ENCODE measurements around the gene DNAJB11.
A peak's percentile ranks its signal among the peaks of the same experiment; 100 is the strongest.

The DNAJB11 gene

GRCh38 chr3:186598108-186598784 is 27.7 kb downstream of the DNAJB11 start:
- DNase-seq = no peak

DNA sequence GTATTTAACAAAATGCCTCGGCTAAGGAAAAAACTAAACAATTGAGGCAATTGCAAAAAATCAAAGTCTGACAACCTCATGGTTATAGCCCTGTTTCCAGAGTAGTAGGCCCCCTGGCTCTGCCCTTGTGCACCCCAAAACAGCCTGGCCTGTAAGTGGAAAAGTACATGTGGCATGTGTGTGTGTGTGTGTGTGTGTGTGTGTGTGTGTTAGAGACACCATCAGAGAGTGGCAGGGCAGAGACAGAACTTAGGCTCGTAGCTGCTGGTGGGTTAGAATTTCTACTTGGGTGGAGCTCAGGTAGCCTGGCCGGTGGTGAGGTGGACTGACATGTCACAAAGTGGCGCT is 28.2 kb downstream of the DNAJB11 start:
- no peak for DNase-seq

DNA sequence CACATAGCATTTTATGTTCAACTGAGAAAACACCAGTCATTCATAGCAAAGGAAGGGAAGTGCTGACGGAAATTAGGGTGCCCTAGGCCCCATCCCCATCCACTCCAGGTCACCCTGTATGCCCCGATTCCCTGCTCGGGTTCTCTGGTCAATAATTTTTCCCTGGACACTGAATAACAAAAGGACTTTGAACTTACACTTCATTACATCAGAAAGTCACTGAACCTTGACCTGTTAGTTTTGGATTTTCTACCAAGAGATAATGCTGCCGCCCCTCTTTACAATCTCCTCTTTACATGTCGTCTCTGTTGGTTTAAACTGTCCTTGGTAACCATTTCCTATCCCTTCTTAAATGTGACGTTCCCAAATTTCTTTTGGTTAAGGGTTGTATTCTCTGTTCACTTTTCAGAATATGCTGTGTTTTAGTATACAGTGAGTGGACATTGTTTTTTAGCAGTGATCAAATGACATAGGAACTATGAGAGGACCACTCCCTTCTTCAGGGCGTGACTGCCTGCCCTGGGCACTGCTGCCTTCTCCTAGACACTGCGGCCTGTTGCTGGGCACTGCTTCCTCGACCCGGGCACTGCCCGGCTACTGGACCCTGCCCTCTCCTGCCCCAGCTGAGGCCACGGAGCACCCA is 28.7 kb downstream of the DNAJB11 start:
- no peak for DNase-seq

GRCh38 chr3:186599785-186600166 is 29.3 kb downstream of the DNAJB11 start:
- DNase-seq = no peak

DNA sequence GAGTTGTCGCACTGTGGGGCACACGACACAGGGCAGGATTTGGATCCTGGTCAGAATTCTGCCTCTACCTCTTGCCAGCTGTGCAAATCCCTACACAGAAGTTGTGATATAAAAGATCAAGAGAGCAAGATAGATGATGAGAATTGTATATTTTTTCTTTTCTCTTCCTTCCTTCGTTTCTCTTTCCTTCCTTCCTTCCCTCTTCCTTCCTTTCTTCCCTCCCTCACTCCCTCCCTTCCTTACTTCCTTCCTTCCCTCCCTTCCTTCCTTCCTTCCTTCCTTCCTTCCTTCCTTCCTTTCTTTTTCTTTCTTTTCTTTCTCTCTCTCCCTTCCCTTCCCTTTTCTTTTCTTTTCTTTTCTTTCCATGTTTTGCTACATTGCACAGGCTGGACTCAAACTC is 30.4 kb downstream of the DNAJB11 start:
- no peak for DNase-seq

- DNase-seq = no peak
Observed at GRCh38 chr3:186603159-186603558, 32.6 kb downstream of the DNAJB11 start.

DNA sequence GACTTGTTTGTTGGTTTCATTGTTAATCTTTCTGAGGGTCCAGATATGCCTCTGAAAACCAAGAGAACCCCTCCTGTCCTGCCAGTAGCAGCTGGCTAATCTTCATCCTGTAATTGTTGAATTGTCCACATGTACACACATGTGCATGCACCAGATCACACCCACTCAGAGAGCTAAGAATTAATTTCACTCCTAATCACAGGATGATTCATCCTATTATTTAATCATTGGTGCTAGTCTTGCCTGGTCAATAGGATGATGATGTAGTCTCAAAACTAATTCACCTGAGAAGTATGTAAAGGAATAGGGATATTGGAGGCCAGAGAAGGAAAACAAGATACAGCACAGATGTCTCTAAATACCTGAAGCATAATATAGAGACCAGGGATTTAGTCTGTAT is 34.6 kb downstream of the DNAJB11 start:
- DNase-seq = no peak

- no peak for DNase-seq
Observed at GRCh38 chr3:186605561-186606545, 35.3 kb downstream of the DNAJB11 start.

DNA sequence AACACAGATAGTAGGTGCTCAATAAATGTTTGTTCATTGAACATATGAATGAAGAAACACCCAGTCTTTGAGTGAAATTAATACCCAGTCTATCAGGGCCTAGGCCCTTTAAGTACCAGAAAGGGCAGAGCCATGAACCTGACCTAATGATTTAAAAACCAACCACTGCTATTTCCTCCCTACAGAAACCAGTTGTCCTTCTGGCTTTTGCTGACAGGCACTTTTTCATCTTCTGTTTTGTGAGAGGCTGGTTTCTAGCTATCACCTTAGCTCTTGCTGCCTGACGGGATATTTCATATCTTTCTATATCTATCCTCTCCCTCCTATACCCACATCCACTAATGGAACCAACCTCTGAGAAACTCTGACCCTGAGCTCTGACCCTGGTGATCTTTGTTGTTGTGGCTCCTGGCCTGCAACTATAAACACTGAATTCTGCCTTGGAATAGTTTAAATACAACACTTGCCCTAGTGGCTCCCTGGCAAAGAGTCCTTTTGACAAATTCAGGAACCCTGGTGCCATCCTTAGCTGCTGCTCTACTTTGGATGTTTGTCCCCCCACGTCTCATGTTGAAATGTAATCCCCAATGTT is 38.2 kb downstream of the DNAJB11 start:
- DNase-seq = no peak

GRCh38 chr3:186609247-186609868 is 38.8 kb downstream of the DNAJB11 start:
- DNase-seq = no peak

DNA sequence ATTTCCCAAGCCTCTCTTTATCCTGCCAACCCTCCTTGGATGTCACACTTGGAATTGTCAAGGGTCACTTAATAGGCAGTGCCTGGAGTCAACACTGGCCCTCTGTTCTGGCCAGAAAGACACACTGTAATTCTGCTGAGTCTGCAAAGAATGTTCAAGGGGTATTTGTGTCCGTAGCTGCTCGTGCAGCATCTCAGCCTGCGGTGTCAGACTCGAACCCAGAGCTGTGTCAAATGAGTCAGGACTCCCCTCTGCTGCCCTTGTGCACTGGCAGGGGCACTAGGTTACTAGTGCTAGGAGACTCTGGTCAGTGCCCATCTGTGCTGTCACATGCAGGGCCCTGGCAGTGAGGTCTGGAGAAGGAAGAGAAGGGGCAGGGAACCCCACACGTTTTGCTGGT is 41.5 kb downstream of the DNAJB11 start:
- no peak for DNase-seq

- DNase-seq = no peak
Observed at GRCh38 chr3:186612721-186613636, 42.5 kb downstream of the DNAJB11 start, which contains the start of gene AHSG. AHSG (plus strand) TSS chr3:186613060; CDS start chr3:186613142, 82 bp downstream.

- no peak for DNase-seq
Observed at GRCh38 chr3:186613637-186614265, 43.2 kb downstream of the DNAJB11 start.

DNA sequence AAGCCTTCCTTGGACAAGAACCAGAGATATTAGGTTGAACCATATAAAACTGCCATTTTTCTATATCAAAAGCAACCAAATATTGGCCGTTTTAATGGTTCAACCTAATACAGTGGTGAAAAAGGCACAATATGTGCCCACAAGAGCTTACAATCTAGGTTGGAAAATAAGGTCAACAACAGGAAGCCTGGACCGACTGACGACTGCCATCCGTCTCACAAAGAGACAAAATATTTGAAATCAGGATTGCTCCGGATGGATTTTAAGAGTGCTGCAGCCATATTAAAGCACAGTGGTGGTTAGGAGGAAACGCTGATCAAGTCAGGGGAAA is 43.7 kb downstream of the DNAJB11 start:
- no peak for DNase-seq

DNA sequence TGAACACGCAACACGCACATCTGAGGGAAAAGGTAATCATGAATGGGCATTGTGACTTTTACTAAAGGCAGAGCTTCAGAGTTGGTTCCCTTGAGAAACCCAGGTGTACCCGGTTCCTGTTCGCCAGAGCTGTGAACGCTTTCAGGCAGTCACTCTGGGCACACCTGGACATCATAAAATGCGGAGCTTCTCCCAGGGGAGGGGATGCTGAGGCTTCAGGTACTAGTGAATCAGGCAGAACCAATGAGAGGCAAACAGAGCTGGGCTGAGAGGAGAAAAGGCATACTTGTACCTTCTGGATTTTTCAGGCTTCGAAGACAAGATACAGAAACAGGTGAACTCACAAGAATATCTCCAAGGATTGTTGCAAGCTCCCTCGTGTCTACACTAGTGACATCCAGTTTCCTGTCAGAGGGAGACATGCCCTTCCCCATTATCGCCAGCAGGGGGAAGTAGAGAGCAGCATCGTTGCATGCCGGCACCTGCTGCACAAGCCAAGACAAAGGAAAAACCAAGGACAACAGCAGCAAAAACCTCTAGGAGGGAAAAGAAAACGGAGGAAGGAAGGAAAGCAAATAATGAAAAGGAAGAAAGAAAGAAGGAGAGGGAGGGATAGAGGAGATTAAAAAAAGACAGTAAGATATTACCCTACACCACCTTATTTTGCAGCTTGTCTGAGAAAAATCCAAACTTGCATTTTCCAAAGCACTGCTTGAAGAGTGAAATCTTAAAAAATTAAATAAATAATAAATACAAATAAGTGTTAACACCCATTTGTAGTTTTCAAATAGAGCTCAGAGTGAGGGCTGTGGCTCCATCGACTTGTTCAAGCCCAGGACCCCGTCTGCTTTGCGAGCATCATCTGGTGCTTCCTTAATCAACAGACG is 44.3 kb downstream of the DNAJB11 start:
- DNase-seq = peak; percentile 74

- DNase-seq = no peak
Observed at GRCh38 chr3:186616299-186616617, 45.7 kb downstream of the DNAJB11 start.

DNA sequence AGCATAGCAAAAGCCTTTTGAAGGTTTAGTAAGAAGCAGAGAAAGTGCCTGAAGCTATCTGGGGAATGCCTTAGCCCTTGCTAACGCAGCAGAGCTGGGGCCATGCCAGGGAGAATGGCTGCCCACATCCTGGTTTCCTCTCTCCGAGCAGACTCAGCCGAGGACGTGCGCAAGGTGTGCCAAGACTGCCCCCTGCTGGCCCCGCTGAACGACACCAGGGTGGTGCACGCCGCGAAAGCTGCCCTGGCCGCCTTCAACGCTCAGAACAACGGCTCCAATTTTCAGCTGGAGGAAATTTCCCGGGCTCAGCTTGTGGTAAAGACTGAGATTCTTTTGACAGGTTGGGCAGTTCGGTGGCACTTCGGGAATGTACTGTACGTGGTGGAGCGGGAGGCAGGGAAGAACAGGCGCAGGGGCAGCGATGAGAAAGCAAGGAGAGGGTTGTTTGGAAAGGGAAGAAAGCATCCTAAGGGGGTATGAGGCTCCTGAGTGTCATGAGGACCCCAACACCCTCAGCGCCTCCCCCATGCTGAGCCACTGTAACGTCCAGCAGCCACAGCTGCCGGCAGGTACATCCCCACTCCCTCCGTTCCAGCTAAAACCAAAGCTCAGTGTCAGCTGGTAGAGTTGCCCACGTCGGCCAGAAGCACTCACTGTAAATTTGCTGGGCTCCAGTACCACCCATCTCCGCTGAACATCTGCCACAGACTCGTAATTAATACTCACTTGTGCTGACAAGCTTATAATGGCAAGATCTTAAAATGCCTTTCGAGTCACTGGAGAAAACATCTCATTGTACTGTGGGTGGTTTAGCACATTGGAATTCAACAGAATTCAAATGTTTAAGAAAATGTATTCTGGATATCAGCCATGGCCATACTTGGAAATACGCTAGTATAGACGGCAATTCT is 46.8 kb downstream of the DNAJB11 start:
- DNase-seq = peak; percentile 83

DNA sequence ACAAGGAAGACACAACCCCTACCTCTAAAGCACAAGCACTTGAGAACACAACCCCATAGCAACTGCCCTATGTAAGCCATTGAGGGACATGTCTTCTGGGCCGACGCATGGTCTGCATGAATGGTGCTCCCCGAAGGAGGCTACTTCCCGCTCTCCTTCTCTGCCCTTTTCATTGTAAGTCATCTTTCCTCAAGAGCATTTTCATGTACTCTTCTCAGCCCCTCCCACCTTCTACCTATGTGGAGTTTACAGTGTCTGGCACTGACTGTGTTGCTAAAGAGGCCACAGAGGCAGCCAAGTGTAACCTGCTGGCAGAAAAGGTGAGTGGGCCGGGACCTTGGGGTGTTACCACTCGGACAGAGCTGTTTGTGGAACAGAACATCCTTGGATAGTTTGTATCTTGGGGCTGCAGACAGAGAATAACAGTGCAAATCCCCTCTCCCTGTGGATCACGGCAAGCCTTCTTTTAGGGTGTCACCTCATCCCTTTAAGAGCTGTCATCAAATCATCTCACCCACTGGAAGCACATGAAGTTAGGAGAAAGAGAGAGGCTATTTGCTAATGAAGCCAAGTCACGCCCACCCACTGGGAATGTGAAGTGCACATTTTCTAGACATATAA is 47.9 kb downstream of the DNAJB11 start:
- no peak for DNase-seq

DNA sequence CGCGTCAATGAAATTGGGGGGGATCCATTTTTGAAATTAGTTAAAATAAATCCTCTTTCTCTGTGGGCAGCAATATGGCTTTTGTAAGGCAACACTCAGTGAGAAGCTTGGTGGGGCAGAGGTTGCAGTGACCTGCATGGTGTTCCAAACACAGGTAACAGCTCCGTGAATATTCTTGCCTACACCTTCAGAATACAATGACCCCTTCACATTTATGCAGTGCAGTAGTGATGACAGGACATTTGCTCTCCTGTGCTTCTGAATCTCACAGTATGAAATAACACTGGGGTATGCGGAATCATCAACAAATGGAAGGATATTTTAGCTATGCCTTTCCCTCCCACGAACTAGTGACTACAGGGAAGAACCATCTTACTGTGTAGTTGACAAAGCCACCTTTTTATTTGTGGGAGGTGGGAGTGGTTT is 49.3 kb downstream of the DNAJB11 start:
- DNase-seq = no peak

Data from activated T-cell treated with anti-CD3 and anti-CD28 coated beads, Interleukin-2, amount 50 U/mL, for 1 hour (primary cell).